T-helper 1 cell treated with Interleukin-12 subunit alpha and Interleukin-12 subunit beta and Interleukin-4 antibody, amounts not matched to agents 30 μg/mL and 1 μg/mL, for 36 hours (primary cell): ENCODE data around the gene SNX18.

ENCODE experiments used
- H3K27ac Mint-ChIP-seq: one replicate; pipeline ENCODE4 v1.8.0; 2021; ENCODE audit warnings: mild to moderate bottlenecking, mixed read lengths
- H3K27me3 Mint-ChIP-seq: one replicate; pipeline ENCODE4 v1.8.0; 2021; ENCODE audit warnings: low read depth, mixed read lengths
- H3K36me3 Mint-ChIP-seq: one replicate; pipeline ENCODE4 v1.8.0; 2021; ENCODE audit warnings: low read depth, mixed read lengths
- H3K4me1 Mint-ChIP-seq: one replicate; pipeline ENCODE4 v1.8.0; 2021; ENCODE audit warnings: low read depth, mixed read lengths
- H3K4me3 Mint-ChIP-seq: one replicate; pipeline ENCODE4 v1.8.0; 2021; ENCODE audit warnings: mild to moderate bottlenecking, moderate library complexity, mixed read lengths
- H3K9me3 Mint-ChIP-seq: one replicate; pipeline ENCODE4 v1.8.0; 2021; ENCODE audit warnings: mixed read lengths

The SNX18 gene

GRCh38 chr5:54570916-54571315, 53.4 kb downstream of the SNX18 start:
- Mint-ChIP-seq H3K4me1 (peaks cover 9% of the 10 kb centered on the region), H3K36me3 (peaks cover 6% of the 10 kb centered on the region), H3K9me3 (no peaks in the 10 kb centered on the region), H3K27me3 (peaks cover 8% of the 10 kb centered on the region), H3K27ac (no peak overlapping the region), H3K4me3 (no peak overlapping the region)

- H3K4me3 Mint-ChIP-seq, result no peak overlapping the region
- H3K4me1 Mint-ChIP-seq, result peaks cover 9% of the 10 kb centered on the region
- H3K36me3 Mint-ChIP-seq, result peaks cover 6% of the 10 kb centered on the region
- H3K9me3 Mint-ChIP-seq, result no peaks in the 10 kb centered on the region
- no peak overlapping the region for H3K27ac Mint-ChIP-seq
- peaks cover 8% of the 10 kb centered on the region for H3K27me3 Mint-ChIP-seq
These were observed 53.9 kb downstream of the SNX18 start for GRCh38 chr5:54571462-54571861.

DNA sequence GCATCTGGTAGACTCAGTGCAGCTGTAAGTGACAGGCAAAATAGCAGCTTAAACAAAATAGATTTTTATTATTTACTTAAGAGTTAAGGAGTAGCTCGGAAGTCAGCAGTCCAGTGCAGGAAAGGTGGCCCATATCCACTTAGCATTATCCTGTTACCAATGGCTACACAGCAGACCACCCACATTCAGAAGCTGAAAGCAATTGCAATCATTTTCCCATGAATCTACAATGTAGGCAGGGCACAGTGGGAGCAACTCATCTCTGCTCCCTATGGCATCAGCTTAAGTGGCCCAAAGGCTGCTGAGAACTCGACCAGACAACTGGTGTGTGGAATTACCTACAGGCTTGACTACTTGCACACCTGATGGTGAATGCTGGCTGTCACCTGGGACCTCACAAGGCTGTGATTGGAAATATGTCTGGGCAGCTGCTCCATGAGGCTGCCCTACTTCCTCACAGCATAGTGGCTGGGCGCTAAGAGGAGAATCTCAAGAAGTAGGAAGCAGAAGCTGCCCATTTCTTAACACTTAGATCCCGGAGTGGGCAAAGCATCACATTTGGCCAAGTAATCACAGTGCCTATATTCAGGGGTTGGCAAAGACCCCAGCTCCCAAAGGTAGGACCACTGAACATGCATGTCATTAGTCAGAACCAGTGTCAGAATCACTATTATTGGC, 56.4 kb downstream of the SNX18 start:
- H3K27ac Mint-ChIP-seq, result no peak overlapping the region
- no peaks in the 10 kb centered on the region for H3K9me3 Mint-ChIP-seq
- H3K4me1 Mint-ChIP-seq, result peaks cover 9% of the 10 kb centered on the region
- H3K36me3 Mint-ChIP-seq, result peaks cover 1% of the 10 kb centered on the region
- no peak overlapping the region for H3K4me3 Mint-ChIP-seq
- peaks cover 5% of the 10 kb centered on the region for H3K27me3 Mint-ChIP-seq

DNA sequence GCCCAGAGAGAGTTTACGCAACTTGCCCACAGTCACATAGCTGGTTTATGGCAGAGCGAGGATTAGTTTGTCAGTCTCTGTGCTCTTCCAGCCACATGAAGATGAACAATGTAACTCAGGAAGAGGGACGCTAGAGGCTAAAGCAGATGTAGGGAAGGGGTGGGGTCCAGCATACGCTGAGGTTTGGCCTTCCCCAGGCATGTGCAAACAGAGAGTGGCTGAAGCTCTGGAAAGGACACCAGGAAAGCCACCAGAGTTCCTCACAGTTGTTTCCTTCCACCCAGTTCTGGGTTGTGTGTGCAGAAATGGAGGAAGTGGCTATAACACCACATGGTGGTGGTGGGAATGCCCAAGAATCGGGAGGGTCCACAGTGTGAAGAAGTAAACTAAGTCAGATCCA, 60.0 kb downstream of the SNX18 start:
- H3K36me3 Mint-ChIP-seq, result peaks cover 3% of the 10 kb centered on the region
- no peaks in the 10 kb centered on the region for H3K9me3 Mint-ChIP-seq
- H3K4me3 Mint-ChIP-seq, result no peak overlapping the region
- H3K27me3 Mint-ChIP-seq, result peaks cover 16% of the 10 kb centered on the region
- H3K4me1 Mint-ChIP-seq, result peaks cover 12% of the 10 kb centered on the region
- no peak overlapping the region for H3K27ac Mint-ChIP-seq

DNA sequence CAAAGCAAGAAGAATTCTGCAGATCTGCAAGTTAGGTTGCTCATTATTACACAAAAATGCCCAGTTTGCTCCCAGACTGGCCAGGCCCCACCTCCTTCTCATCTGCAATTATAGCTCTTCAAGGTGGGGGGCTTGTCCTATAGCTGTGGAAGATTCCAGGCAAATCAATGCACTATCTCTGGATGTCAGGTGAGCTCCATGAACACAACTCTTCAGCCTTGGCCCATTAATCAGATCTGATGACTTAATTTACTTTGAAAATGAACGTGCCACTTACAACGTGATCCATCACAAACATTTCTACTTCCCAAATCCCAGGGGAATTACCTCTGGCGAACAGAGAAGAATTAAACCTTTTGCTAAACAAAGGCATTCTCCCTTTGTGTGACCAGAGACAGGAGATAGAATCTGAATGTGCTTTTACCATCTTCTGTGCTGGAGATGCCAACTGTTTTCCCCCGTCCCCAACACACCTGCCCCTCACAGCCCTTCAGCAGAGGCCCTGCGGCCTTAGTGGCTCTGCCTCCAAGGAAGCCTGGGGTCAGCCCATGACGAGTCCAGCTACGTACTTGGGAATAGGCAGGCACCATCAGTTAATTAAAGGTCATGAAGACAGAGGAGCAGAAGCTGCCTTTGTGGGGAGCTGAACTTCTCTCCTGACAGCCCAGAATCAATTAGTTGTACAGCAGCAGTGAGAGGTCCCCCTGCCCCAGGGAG, 60.5 kb downstream of the SNX18 start:
- Mint-ChIP-seq H3K4me3 (no peak overlapping the region), H3K27ac (no peak overlapping the region), H3K27me3 (peaks cover 16% of the 10 kb centered on the region), H3K36me3 (peaks cover 3% of the 10 kb centered on the region), H3K9me3 (no peaks in the 10 kb centered on the region), H3K4me1 (peaks cover 12% of the 10 kb centered on the region)

DNA sequence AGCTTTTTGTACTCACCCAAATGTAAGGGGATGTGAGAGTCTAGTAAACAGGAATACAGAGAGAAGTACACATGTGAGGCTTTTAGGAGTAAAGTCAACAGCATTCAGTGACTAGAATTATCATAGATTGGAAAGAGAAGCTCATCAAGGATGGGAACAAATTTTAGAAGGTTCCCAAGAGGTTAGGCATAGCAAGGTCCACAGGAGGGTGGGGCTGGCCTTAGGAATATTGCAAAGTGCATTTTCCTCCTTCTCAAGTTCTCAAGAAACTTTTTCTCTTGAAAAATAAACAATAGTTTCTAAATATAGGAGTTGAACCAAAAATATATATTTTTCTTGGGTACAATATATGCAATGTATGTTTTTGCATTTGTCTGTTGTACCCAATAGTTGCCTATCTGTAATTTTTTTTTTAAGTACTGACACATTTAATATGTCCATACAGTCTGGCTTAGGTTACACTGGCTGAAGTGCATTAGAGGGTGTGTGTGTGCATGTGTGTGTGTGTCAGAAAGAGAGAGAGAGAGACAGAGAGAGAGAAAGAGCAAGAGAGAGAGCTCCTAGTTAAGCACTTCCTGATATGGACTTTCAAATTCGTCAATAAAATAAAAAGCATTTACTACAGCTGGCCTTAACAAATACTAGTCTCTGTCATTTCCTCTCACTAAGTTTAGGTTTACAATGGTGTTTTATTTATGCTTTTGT, 62.2 kb downstream of the SNX18 start:
- H3K9me3 Mint-ChIP-seq, result no peaks in the 10 kb centered on the region
- no peak overlapping the region for H3K27ac Mint-ChIP-seq
- peaks cover 3% of the 10 kb centered on the region for H3K36me3 Mint-ChIP-seq

DNA sequence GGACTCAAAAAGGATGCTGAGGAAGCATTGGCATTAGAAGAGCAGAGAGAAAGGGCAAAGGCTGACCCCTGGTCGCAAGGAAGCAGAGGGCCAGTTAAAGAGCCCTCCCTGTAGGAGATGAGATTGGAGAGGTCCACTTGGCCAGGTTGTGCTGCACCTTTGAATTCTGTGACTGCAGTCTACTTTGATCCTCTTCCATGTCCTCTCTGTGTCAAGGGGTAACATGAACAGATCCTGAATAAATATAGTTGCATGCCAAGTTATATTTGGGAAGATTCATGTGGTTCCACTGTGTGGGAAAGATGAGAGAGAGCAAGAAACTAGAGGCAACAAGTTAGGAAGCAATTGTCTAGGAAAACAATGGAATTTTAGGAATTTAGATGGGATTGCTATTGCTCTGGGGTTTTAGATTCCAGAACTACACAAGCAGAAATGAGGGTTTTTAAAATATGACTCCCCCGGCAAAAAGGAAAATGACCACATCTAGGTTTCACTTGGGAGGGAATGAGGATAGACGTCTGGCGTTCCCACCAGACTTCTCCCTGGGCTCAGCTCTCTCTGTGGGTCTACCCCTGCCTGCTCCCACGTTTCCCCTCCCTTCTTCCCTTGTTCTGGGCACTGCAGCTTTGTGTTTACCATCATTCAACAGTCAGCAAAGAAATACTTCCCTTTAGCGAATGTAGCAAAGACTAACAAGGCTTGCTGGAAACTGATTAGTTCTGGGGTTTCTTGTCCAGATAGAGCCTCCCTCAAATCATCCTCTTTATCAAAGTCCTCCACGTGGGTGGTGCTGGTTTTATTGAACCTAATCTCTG, 63.6 kb downstream of the SNX18 start:
- peaks cover 3% of the 10 kb centered on the region for H3K36me3 Mint-ChIP-seq
- H3K27me3 Mint-ChIP-seq, result peaks cover 10% of the 10 kb centered on the region
- H3K27ac Mint-ChIP-seq, result no peak overlapping the region
- H3K4me3 Mint-ChIP-seq, result no peak overlapping the region
- H3K4me1 Mint-ChIP-seq, result peaks cover 3% of the 10 kb centered on the region
- peaks cover 1% of the 10 kb centered on the region for H3K9me3 Mint-ChIP-seq

More for the DNA sequence above, 62.2 kb downstream of the SNX18 start:
- H3K27me3 Mint-ChIP-seq, result peaks cover 16% of the 10 kb centered on the region
- peaks cover 6% of the 10 kb centered on the region for H3K4me1 Mint-ChIP-seq
- H3K4me3 Mint-ChIP-seq, result no peak overlapping the region

DNA sequence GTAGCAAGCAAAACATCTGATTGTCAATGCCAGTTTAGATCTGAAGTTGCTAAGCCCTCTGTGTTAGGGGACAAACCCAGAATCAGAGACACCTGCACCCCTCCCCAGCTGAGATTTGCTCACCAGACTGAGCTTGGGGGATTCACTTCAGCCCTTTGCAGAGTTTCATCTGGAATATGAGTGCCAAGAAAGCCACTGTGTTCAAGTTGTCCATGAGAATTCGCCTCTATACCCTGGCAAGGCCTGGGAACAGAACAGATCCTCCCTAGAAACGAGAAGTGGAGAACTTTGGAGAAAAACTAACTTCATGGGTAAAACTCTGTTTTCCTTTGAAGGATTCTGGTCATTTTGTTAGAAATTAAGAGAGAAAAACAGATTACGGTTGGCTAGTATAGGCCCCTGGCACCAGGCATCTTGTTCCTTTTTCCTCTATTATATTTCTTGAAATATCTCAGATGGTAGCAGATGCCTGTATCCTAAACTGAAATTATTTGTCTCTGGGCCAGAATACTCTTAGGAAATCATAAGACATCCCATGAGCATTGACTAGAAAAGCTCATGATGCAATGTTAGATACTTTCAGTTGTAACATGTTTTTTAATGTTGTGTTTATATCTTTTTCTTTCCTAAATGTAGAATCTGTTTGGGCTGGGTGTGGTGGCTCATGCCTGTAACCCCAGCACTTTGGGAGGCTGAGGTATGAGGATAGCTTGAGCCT, 64.4 kb downstream of the SNX18 start:
- peaks cover 10% of the 10 kb centered on the region for H3K27me3 Mint-ChIP-seq
- peaks cover 3% of the 10 kb centered on the region for H3K4me1 Mint-ChIP-seq
- H3K9me3 Mint-ChIP-seq, result peaks cover 7% of the 10 kb centered on the region
- H3K4me3 Mint-ChIP-seq, result no peak overlapping the region
- H3K27ac Mint-ChIP-seq, result no peak overlapping the region
- peaks cover 8% of the 10 kb centered on the region for H3K36me3 Mint-ChIP-seq

DNA sequence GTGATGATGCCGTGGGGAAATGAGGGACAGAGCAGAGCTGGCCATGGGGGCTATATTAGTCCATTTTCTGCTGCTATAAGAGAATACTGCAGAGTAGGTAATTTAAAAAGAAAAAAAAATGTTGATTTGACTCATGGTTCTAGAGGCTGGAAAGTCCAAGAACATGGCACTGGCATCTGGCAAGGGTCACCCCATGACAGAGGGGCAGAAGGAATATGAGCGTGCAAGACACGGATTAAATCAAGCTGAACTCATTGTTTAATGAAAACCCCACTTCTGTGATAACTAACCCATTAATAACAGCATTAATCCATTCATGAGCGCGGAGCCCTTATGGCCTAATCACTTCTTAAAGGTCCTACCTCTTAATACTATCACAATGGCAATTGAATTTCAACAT, 68.8 kb downstream of the SNX18 start:
- Mint-ChIP-seq H3K9me3 (peaks cover 13% of the 10 kb centered on the region), H3K4me1 (peaks cover 3% of the 10 kb centered on the region), H3K27ac (no peak overlapping the region), H3K36me3 (peaks cover 6% of the 10 kb centered on the region), H3K4me3 (no peak overlapping the region), H3K27me3 (peaks cover 3% of the 10 kb centered on the region)

DNA sequence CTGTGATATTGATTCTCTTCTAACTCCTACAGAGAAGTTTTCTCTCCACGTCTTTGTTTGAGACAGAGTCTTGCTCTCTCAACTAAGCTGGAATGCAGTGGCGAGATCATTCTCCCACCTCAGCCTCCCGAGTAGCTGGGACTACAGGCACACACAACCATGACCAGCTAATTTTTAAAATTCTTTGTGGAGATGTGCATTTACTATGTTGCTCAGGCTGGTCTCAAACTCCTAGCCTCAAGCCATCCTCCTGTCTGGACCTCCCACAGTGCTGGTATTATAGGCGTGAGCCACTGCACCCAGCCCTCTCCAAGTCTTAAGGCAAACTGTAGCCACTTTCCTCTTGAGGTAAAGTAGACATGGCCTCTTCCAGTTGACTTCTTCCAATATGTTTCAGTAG, 72.2 kb downstream of the SNX18 start:
- Mint-ChIP-seq H3K9me3 (peaks cover 18% of the 10 kb centered on the region), H3K4me1 (peaks cover 3% of the 10 kb centered on the region), H3K27ac (no peak overlapping the region), H3K27me3 (peaks cover 4% of the 10 kb centered on the region), H3K4me3 (no peak overlapping the region), H3K36me3 (peaks cover 6% of the 10 kb centered on the region)

- H3K36me3 Mint-ChIP-seq, result peaks cover 6% of the 10 kb centered on the region
- H3K27me3 Mint-ChIP-seq, result peaks cover 4% of the 10 kb centered on the region
- H3K4me3 Mint-ChIP-seq, result no peak overlapping the region
- peaks cover 18% of the 10 kb centered on the region for H3K9me3 Mint-ChIP-seq
- H3K27ac Mint-ChIP-seq, result no peak overlapping the region
- H3K4me1 Mint-ChIP-seq, result peaks cover 3% of the 10 kb centered on the region
These were observed 73.3 kb downstream of the SNX18 start for GRCh38 chr5:54590824-54591223.

GRCh38 chr5:54593779-54594178, 76.2 kb downstream of the SNX18 start:
- Mint-ChIP-seq H3K4me1 (peaks cover 3% of the 10 kb centered on the region), H3K27ac (no peak overlapping the region), H3K36me3 (peaks cover 10% of the 10 kb centered on the region), H3K27me3 (peaks cover 12% of the 10 kb centered on the region), H3K9me3 (peaks cover 28% of the 10 kb centered on the region), H3K4me3 (no peak overlapping the region)

DNA sequence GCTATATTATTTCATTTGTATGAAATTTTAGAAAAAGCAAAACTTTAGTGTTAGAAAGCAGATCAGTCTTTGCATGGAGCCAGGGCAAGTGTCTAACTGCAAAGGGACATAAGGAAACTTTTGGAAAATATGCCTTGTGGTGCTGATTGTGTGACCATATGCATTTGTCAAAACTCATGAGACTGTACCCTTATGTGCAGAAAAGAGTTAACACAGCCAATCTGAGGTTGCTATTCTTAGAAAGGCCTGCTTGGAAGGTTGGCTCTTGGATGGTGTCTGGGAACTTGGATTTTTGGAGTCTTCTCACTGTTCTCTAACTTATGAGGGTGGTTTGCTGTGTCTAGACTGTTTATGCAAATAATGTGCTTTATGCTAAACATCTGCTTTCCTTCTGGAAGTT, 76.6 kb downstream of the SNX18 start:
- Mint-ChIP-seq H3K27ac (no peak overlapping the region), H3K27me3 (peaks cover 15% of the 10 kb centered on the region), H3K36me3 (peaks cover 12% of the 10 kb centered on the region), H3K9me3 (peaks cover 32% of the 10 kb centered on the region), H3K4me1 (peaks cover 3% of the 10 kb centered on the region), H3K4me3 (no peak overlapping the region)

DNA sequence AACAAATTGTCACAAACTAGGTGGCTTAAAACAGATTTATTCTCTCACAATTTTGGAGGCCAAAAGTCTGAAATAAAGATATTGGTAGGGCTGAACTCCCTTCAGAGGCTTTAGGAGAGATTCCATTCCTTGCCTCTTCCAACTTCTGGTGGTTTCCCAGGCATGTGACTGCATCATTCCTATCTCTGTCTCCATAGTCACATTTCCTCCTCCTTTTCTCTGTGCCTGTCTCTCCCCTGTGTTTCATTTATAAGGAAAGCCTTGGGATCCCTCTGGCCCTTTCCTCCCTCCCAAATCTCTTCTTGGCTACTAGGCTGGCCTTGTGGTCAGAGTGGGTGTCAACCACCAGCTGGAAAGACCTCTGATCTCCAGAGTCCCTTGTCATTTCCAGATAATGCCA, 78.2 kb downstream of the SNX18 start:
- H3K27me3 Mint-ChIP-seq, result peaks cover 15% of the 10 kb centered on the region
- no peak overlapping the region for H3K27ac Mint-ChIP-seq
- H3K36me3 Mint-ChIP-seq, result peaks cover 13% of the 10 kb centered on the region
- no peak overlapping the region for H3K4me3 Mint-ChIP-seq
- peaks cover 2% of the 10 kb centered on the region for H3K4me1 Mint-ChIP-seq
- H3K9me3 Mint-ChIP-seq, result peaks cover 38% of the 10 kb centered on the region
